Skeletal muscle satellite cell (primary cell): Measurements from ENCODE around the gene LIX1.

ENCODE experiments used
- H3K27me3 ChIP-seq: 2 replicates; pipeline ENCODE4 v1.7.0; 2013; ENCODE audit warnings: low read length; ENCODE audit not compliant: control insufficient read depth, insufficient read depth
- H3K36me3 ChIP-seq: 2 replicates; pipeline ENCODE4 v1.7.0; 2013; ENCODE audit warnings: mild to moderate bottlenecking, control low read depth, low read length; ENCODE audit not compliant: insufficient read depth
- H3K4me1 ChIP-seq: 2 replicates; pipeline ENCODE4 v1.7.0; 2013; ENCODE audit warnings: low read length; ENCODE audit not compliant: control insufficient read depth, insufficient read depth
- H3K4me2 ChIP-seq: 2 replicates; pipeline ENCODE4 v1.7.0; 2013; ENCODE audit warnings: mild to moderate bottlenecking, low read length
- H3K4me3 ChIP-seq: 2 replicates; pipeline ENCODE4 v1.7.0; 2013; ENCODE audit warnings: low read length
- H3K9ac ChIP-seq: 2 replicates; pipeline ENCODE4 v1.7.0; 2013; ENCODE audit warnings: mild to moderate bottlenecking, low read depth, low read length, moderate library complexity
- H3K9me3 ChIP-seq: replicated peaks from 2 replicates; pipeline ENCODE4 v1.7.0; 2013; ENCODE audit warnings: mild to moderate bottlenecking, control low read depth, low read length

Gene LIX1

GRCh38 chr5:97120195-97120594, 22.2 kb downstream of the LIX1 start:
- Histone ChIP-seq H3K9me3 (no peaks in the 10 kb centered on the region), H3K36me3 (no peaks in the 10 kb centered on the region), H3K27me3 (peaks cover 34% of the 10 kb centered on the region), H3K4me2 (no peak overlapping the region), H3K4me1 (no peaks in the 10 kb centered on the region), H3K4me3 (no peak overlapping the region), H3K9ac (no peak overlapping the region)

- no peak overlapping the region for H3K9ac ChIP-seq
- peaks cover 28% of the 10 kb centered on the region for H3K27me3 ChIP-seq
- no peaks in the 10 kb centered on the region for H3K4me1 ChIP-seq
- H3K4me3 ChIP-seq = no peak overlapping the region
- H3K36me3 ChIP-seq = no peaks in the 10 kb centered on the region
- H3K4me2 ChIP-seq = no peak overlapping the region
- H3K9me3 ChIP-seq = no peaks in the 10 kb centered on the region
These were observed 23.4 kb downstream of the LIX1 start for GRCh38 chr5:97119007-97119390.

DNA sequence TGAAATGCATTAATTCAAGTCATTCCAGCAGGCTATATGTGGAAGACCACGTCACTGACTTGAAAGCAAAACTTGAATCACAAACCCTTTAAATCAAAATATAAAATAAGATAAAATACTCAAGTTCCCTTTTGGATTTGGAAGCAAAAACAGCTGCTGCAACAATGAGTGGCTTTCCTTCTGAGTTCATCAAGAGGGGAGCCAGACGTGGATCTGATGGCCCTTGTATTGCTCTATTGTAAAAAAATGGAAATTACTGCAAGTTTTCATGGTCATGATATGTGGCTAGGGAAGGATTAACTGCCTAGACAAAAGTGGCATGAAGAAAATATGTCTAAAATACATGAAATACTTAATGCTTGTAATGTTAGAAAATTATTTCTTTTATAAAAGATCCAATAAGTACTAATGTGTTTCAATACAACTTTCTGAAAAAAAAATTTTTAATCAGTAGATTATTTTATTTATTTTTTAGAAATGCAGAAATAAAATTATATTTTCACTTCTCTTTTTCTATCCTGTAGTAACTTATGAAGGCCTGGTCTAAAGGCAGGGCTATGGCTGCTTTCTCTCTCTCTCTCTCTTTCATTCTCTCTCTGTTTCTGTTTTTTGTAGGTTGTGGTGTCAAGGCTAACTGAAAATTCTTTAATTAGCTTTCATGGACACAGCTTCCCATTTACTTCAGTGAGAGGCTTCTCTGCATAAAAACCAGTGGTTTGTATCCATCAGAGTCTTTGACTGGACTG, 24.0 kb downstream of the LIX1 start:
- H3K27me3 ChIP-seq = peaks cover 24% of the 10 kb centered on the region
- no peaks in the 10 kb centered on the region for H3K9me3 ChIP-seq
- H3K9ac ChIP-seq = no peak overlapping the region
- no peaks in the 10 kb centered on the region for H3K36me3 ChIP-seq
- H3K4me3 ChIP-seq = no peak overlapping the region
- H3K4me2 ChIP-seq = no peak overlapping the region
- no peaks in the 10 kb centered on the region for H3K4me1 ChIP-seq

DNA sequence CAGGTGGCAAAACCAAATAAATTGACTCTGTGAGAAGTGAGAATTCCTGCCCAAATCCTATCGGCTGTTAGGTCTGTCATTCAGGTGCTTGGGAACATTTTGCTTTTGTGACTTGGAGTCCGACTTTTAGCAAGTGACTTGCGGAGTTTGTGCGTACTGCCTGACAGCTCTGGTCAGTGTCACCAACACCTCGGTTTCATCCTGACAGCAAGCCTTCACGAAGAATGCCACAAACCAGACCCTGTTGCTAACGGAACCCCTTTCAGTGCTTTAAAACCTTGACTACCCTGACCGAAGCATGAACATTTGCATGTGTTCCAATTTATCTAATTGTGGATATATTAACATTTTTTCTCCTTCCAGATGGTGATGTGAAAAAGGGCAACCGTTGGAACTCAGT, 26.5 kb downstream of the LIX1 start:
- Histone ChIP-seq H3K9ac (no peak overlapping the region), H3K4me1 (no peaks in the 10 kb centered on the region), H3K27me3 (peaks cover 4% of the 10 kb centered on the region), H3K36me3 (no peaks in the 10 kb centered on the region), H3K9me3 (no peaks in the 10 kb centered on the region), H3K4me3 (no peak overlapping the region), H3K4me2 (no peak overlapping the region)

DNA sequence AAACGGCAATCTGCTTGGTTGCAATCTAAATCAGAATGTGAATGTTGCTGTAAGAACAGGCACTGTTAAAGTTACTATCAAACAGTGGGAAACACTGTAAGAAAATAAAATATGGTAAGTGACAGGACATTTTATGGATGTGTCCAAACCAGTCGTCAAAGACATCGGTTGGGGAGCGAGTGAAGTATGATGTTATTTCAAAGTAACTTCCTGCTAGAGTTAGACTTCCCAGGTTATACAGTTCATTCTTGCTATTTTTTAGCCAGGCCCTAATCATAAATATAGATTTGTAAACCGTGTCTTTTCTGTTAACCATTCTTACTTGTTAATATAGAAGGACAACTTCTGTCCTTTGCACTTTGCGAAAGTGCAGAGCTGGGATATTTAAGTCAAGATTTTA, 30.2 kb downstream of the LIX1 start:
- Histone ChIP-seq H3K36me3 (no peaks in the 10 kb centered on the region), H3K9ac (no peak overlapping the region), H3K9me3 (no peaks in the 10 kb centered on the region), H3K27me3 (peaks cover 3% of the 10 kb centered on the region), H3K4me2 (no peak overlapping the region), H3K4me1 (no peaks in the 10 kb centered on the region), H3K4me3 (no peak overlapping the region)

- H3K4me2 ChIP-seq = no peak overlapping the region
These were observed 30.8 kb downstream of the LIX1 start for GRCh38 chr5:97111616-97112015.

GRCh38 chr5:97111004-97111403, 31.4 kb downstream of the LIX1 start:
- no peak overlapping the region for H3K4me2 ChIP-seq
- no peaks in the 10 kb centered on the region for H3K9me3 ChIP-seq
- H3K9ac ChIP-seq = no peak overlapping the region
- no peaks in the 10 kb centered on the region for H3K36me3 ChIP-seq
- H3K4me3 ChIP-seq = no peak overlapping the region
- H3K27me3 ChIP-seq = peaks cover 10% of the 10 kb centered on the region
- no peaks in the 10 kb centered on the region for H3K4me1 ChIP-seq

More at GRCh38 chr5:97111616-97112015, 30.8 kb downstream of the LIX1 start:
- Histone ChIP-seq H3K9me3 (no peaks in the 10 kb centered on the region), H3K4me1 (no peaks in the 10 kb centered on the region), H3K36me3 (no peaks in the 10 kb centered on the region), H3K27me3 (peaks cover 6% of the 10 kb centered on the region), H3K4me3 (no peak overlapping the region), H3K9ac (no peak overlapping the region)

DNA sequence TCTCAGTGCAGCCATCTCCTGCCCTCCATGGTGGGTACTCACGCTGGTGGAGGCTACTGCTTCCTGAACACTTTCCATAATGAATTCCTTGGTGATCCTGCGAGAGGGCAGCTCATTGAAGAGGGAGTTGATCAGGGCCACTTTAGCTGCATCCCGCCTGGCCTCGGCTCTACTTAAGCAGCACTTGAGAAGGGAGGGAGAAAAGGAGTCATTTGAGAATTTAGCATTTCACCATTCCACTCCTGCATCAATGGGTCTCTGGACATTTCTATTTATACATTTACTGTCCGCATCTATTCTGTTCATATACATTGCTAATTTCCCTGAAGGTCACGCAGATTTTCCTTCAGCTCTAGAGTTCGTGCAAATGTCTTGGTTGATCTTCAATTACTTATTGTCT, 35.1 kb downstream of the LIX1 start:
- H3K4me2 ChIP-seq = no peak overlapping the region
- H3K27me3 ChIP-seq = peaks cover 21% of the 10 kb centered on the region

GRCh38 chr5:97106216-97106581, 36.2 kb downstream of the LIX1 start:
- Histone ChIP-seq H3K4me3 (no peak overlapping the region), H3K9me3 (no peaks in the 10 kb centered on the region)

More for the DNA sequence above, 35.1 kb downstream of the LIX1 start:
- no peak overlapping the region for H3K9ac ChIP-seq
- no peaks in the 10 kb centered on the region for H3K36me3 ChIP-seq
- H3K9me3 ChIP-seq = no peaks in the 10 kb centered on the region
- H3K4me1 ChIP-seq = no peaks in the 10 kb centered on the region
- no peak overlapping the region for H3K4me3 ChIP-seq

DNA sequence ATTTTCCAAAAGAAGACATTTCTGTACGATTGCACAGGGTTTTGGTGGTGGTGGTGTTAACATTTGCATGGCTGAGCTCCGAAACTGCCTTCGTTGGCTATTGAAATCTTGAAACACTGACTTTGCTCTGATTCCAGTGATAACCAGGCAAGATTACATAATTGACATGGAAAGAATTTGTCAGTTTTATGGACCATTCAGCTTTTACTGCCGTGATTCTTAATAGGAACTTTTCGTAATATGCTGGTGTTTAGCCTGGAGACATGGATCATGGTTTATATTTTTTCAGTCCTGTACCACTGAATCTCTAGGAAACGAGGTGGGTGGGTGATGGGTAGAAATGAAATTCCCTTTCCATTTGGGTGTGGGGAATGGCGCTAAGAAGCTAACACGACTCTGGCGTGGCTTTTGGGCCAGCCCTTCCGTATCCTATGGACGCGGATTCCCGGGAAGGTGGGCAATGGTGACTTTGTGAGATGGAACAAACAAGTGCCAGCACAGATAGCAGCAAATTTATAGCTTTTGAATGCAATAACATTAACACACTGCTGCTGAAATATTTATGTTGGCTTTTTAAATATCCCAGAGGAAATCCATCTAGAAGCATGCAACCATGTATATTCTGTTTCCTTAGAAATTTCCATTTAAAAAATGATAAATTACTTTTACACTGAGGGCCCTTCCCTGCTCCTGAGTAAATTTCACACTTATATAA, 36.8 kb downstream of the LIX1 start:
- Histone ChIP-seq H3K9me3 (no peaks in the 10 kb centered on the region), H3K27me3 (peaks cover 21% of the 10 kb centered on the region), H3K4me1 (no peaks in the 10 kb centered on the region), H3K9ac (no peak overlapping the region), H3K4me3 (no peak overlapping the region), H3K36me3 (no peaks in the 10 kb centered on the region), H3K4me2 (no peak overlapping the region)

More at GRCh38 chr5:97106216-97106581, 36.2 kb downstream of the LIX1 start:
- H3K9ac ChIP-seq = no peak overlapping the region
- H3K27me3 ChIP-seq = peaks cover 21% of the 10 kb centered on the region
- no peaks in the 10 kb centered on the region for H3K4me1 ChIP-seq
- H3K36me3 ChIP-seq = no peaks in the 10 kb centered on the region
- no peak overlapping the region for H3K4me2 ChIP-seq

DNA sequence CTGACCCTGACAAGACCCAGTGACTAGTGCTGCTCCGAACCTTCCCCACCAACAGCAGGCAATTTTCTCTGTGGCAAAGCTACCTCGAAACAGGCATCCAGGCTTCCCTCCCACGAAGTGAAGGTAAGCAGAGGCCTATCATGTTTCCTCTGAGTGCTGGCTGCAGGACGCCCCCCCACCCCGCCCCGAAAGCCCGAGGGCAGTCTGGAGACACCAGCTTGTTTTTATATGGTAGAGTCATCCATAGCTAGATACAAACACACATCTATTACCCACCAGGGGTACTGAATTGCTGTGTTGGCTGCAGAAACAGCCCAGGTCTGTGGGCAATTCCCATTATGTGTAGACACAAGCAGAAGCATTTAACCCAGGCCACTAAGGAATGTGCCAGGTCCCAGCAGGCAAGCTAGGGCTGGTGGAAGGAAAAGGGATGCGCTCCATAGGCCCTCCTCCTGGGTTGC, 40.4 kb downstream of the LIX1 start:
- Histone ChIP-seq H3K27me3 (peaks cover 17% of the 10 kb centered on the region), H3K4me3 (no peak overlapping the region), H3K9me3 (no peaks in the 10 kb centered on the region), H3K36me3 (no peaks in the 10 kb centered on the region), H3K9ac (no peak overlapping the region), H3K4me1 (no peaks in the 10 kb centered on the region), H3K4me2 (no peak overlapping the region)
